Activated CD4-positive, alpha-beta memory T cell treated with anti-CD3 and anti-CD28 coated beads for 36 hours (primary cell): ENCODE data around the gene KLHL26. TPM values are rescaled to one million over a fixed set of nuclear protein-coding genes. Genes with fewer than 3 reads are reported as not detected.
A peak's percentile ranks its signal among the peaks of the same experiment; 100 is the strongest.
"Not testable (repeated sequence)": the region's sequence is repeated elsewhere in the genome, so short reads cannot be mapped to it uniquely, and the experiment has no call there.

Experiments
- CTCF ChIA-PET: fragments of 350-600 bp; sonication (Branson Sonifier 250); formaldehyde crosslinking; loops from one replicate; lab custom pipeline; 2021; ENCODE audit warnings: antibody characterized with exemption, inconsistent platforms; lab: Charles Lee
- POLR2A ChIA-PET: fragments of 350-600 bp; sonication (Branson Sonifier 250); formaldehyde crosslinking; loops from one replicate; lab custom pipeline; 2021; ENCODE audit warnings: antibody characterized with exemption; lab: Charles Lee
- DNase-seq: peaks from one replicate; pipeline ENCODE4 v3.0.0-alpha.2; 2020
- H3K27ac Mint-ChIP-seq: one replicate; pipeline ENCODE4 v1.8.0; 2021; ENCODE audit warnings: mixed read lengths
- H3K27me3 Mint-ChIP-seq: one replicate; pipeline ENCODE4 v1.8.0; 2021; ENCODE audit warnings: mixed read lengths
- H3K36me3 Mint-ChIP-seq: one replicate; pipeline ENCODE4 v1.8.0; 2021; ENCODE audit warnings: mixed read lengths
- H3K4me1 Mint-ChIP-seq: one replicate; pipeline ENCODE4 v1.8.0; 2021; ENCODE audit warnings: low read depth, mixed read lengths
- H3K4me3 Mint-ChIP-seq: one replicate; pipeline ENCODE4 v1.8.0; 2021; ENCODE audit warnings: mild to moderate bottlenecking, mixed read lengths
- H3K9me3 Mint-ChIP-seq: one replicate; pipeline ENCODE4 v1.8.0; 2021; ENCODE audit warnings: mixed read lengths
- intact Hi-C: fragments of 100-400 bp; cut with micrococcal nuclease; formaldehyde crosslinking; loops from one replicate; pipeline ENCODE4 v1.15.1; 2023
- total RNA-seq, 2 experiments: library from RNA; stranded (reverse); gene quantifications; one replicate each; pipeline ENCODE4 v1.2.3, GENCODE V29; 2021

Gene KLHL26
- total RNA-seq, 2 experiments from 2014 or later, result 10.7 to 11.0 TPM

GRCh38 chr19:18675779-18676178 lies 39.0 kb downstream of the KLHL26 start:
- peak; percentile 40 for DNase-seq
- intact Hi-C loops, result loop anchor here (5.0 kb wide), 1 partner anchor 83 kb away; no protein-coding TSS in a partner anchor
- H3K9me3 Mint-ChIP-seq, result no peaks in the 10 kb centered on the region
- H3K4me1 Mint-ChIP-seq, result no peaks in the 10 kb centered on the region
- ChIA-PET CTCF (interaction anchor here (0.7 to 1.2 kb wide), 2 partner anchors 9 to 81 kb away, joined by 3 to 7 read pairs; no protein-coding TSS in a partner anchor), POLR2A (no interaction called here)
- no peak overlapping the region for H3K4me3 Mint-ChIP-seq
- peaks cover 2% of the 10 kb centered on the region for H3K27me3 Mint-ChIP-seq
- no peaks in the 10 kb centered on the region for H3K36me3 Mint-ChIP-seq
- no peak overlapping the region for H3K27ac Mint-ChIP-seq

GRCh38 chr19:18676692-18677091 lies 39.9 kb downstream of the KLHL26 start:
- H3K36me3 Mint-ChIP-seq, result no peaks in the 10 kb centered on the region
- POLR2A ChIA-PET, result no interaction called here
- intact Hi-C loops, result loop anchor here (5.0 kb wide), 1 partner anchor 84 kb away; no protein-coding TSS in a partner anchor

GRCh38 chr19:18677156-18677555 lies 40.3 kb downstream of the KLHL26 start:
- no peaks in the 10 kb centered on the region for H3K4me1 Mint-ChIP-seq
- no peaks in the 10 kb centered on the region for H3K9me3 Mint-ChIP-seq
- no peak overlapping the region for H3K27ac Mint-ChIP-seq
- POLR2A ChIA-PET, result no interaction called here
- intact Hi-C loops, result loop anchor here (5.0 kb wide), 1 partner anchor 85 kb away; no protein-coding TSS in a partner anchor
- no peak overlapping the region for H3K4me3 Mint-ChIP-seq
- DNase-seq, result no peak
- CTCF ChIA-PET, result interaction anchor here (0.9 to 1.2 kb wide), 2 partner anchors 82 to 157 kb away, joined by 3 to 7 read pairs; no protein-coding TSS in a partner anchor
- peaks cover 2% of the 10 kb centered on the region for H3K27me3 Mint-ChIP-seq
- H3K36me3 Mint-ChIP-seq, result no peaks in the 10 kb centered on the region

More at GRCh38 chr19:18676692-18677091, 39.9 kb downstream of the KLHL26 start:
- Mint-ChIP-seq H3K27ac (no peak overlapping the region), H3K4me1 (no peaks in the 10 kb centered on the region), H3K9me3 (no peaks in the 10 kb centered on the region), H3K4me3 (no peak overlapping the region), H3K27me3 (peaks cover 2% of the 10 kb centered on the region)
- no peak for DNase-seq
- CTCF ChIA-PET, result interaction anchor here (0.9 to 1.2 kb wide), 2 partner anchors 82 to 157 kb away, joined by 3 to 7 read pairs; no protein-coding TSS in a partner anchor

GRCh38 chr19:18680148-18680547 lies 43.3 kb downstream of the KLHL26 start:
- not testable (repeated sequence) for H3K27me3 Mint-ChIP-seq, H3K27ac Mint-ChIP-seq, H3K4me3 Mint-ChIP-seq, H3K9me3 Mint-ChIP-seq, DNase-seq, H3K36me3 Mint-ChIP-seq
- H3K4me1 Mint-ChIP-seq, result peaks cover 12% of the 10 kb centered on the region
- intact Hi-C loops, result loop anchor here (5.0 kb wide), 1 partner anchor 152 kb away; the partner anchor contains the start of gene UPF1
- ChIA-PET POLR2A (interaction anchor here (0.6 kb wide), 1 partner anchor 121 kb away, joined by 3 read pairs; no protein-coding TSS in a partner anchor), CTCF (interaction anchor here (1.2 to 1.7 kb wide), 2 partner anchors 152 to 167 kb away, joined by 3 to 4 read pairs; no protein-coding TSS in a partner anchor)

GRCh38 chr19:18682807-18683108 lies 45.9 kb downstream of the KLHL26 start:
- CTCF ChIA-PET, result interaction anchor here (1.5 kb wide), 1 partner anchor 89 kb away, joined by 5 read pairs; no protein-coding TSS in a partner anchor
- Mint-ChIP-seq H3K9me3 (no peaks in the 10 kb centered on the region), H3K4me3 (peak overlapping the region; percentile 76), H3K4me1 (peaks cover 17% of the 10 kb centered on the region), H3K27ac (no peak overlapping the region), H3K27me3 (no peaks in the 10 kb centered on the region), H3K36me3 (no peaks in the 10 kb centered on the region)
- intact Hi-C loops, result loop anchor here (1.0 to 5.0 kb wide), 2 partner anchors 46 to 150 kb away; partner anchors contain the start of gene UPF1
- POLR2A ChIA-PET, result interaction anchor here (0.5 to 1.4 kb wide), 3 partner anchors 138 to 229 kb away, joined by 3 to 4 read pairs (median 3); no protein-coding TSS in a partner anchor
- no peak for DNase-seq

GRCh38 chr19:18683109-18683957 lies 46.5 kb downstream of the KLHL26 start, which contains the start of gene CRTC1:
CRTC1 (plus strand) TSS chr19:18683680; CDS start chr19:18683703, 23 bp downstream.
- H3K4me3 Mint-ChIP-seq, result peak within 1 kb of the TSS; percentile 87
- ChIA-PET CTCF (interaction anchor here (1.2 to 1.5 kb wide), 2 partner anchors 89 to 183 kb away, joined by 3 to 5 read pairs; no protein-coding TSS in a partner anchor), POLR2A (interaction anchor here (0.5 to 1.4 kb wide), 3 partner anchors 139 to 230 kb away, joined by 3 to 4 read pairs (median 3); no protein-coding TSS in a partner anchor)
- no peaks in the 10 kb centered on the region for H3K9me3 Mint-ChIP-seq
- no peaks in the 10 kb centered on the region for H3K27me3 Mint-ChIP-seq
- no peaks in the 10 kb centered on the region for H3K36me3 Mint-ChIP-seq
- H3K4me1 Mint-ChIP-seq, result peaks cover 17% of the 10 kb centered on the region
- intact Hi-C loops, result loop anchor here (1.0 to 5.0 kb wide), 2 partner anchors 47 to 149 kb away; partner anchors contain the start of gene UPF1
- peak; percentile 94 for DNase-seq
- H3K27ac Mint-ChIP-seq, result peak within 1 kb of the TSS; percentile 88

GRCh38 chr19:18683958-18684641 lies 47.3 kb downstream of the KLHL26 start:
- Mint-ChIP-seq H3K36me3 (no peaks in the 10 kb centered on the region), H3K9me3 (no peaks in the 10 kb centered on the region), H3K27me3 (no peaks in the 10 kb centered on the region), H3K4me3 (peak overlapping the region; percentile 62), H3K4me1 (peaks cover 17% of the 10 kb centered on the region), H3K27ac (no peak overlapping the region)
- DNase-seq, result no peak
- CTCF ChIA-PET, result interaction anchor here (1.2 kb wide), 1 partner anchor 182 kb away, joined by 3 read pairs; no protein-coding TSS in a partner anchor
- intact Hi-C loops, result loop anchor here (1.0 to 5.0 kb wide), 2 partner anchors 48 to 148 kb away; partner anchors contain the start of gene UPF1
- POLR2A ChIA-PET, result no interaction called here

- Mint-ChIP-seq H3K9me3 (no peaks in the 10 kb centered on the region), H3K27me3 (no peaks in the 10 kb centered on the region), H3K4me1 (peaks cover 17% of the 10 kb centered on the region), H3K4me3 (peak overlapping the region; percentile 50), H3K27ac (no peak overlapping the region), H3K36me3 (no peaks in the 10 kb centered on the region)
- ChIA-PET CTCF (interaction anchor here (0.9 to 1.2 kb wide), 2 partner anchors 8 to 182 kb away, joined by 3 read pairs; no protein-coding TSS in a partner anchor), POLR2A (no interaction called here)
- no peak for DNase-seq
- intact Hi-C loops, result loop anchor here (5.0 kb wide), 1 partner anchor 148 kb away; the partner anchor contains the start of gene UPF1
Observed at GRCh38 chr19:18684642-18684993, 47.8 kb downstream of the KLHL26 start.

- CTCF ChIA-PET, result interaction anchor here (0.9 kb wide), 1 partner anchor 10 kb away, joined by 3 read pairs; no protein-coding TSS in a partner anchor
- H3K27ac Mint-ChIP-seq, result no peak overlapping the region
- POLR2A ChIA-PET, result no interaction called here
- H3K36me3 Mint-ChIP-seq, result no peaks in the 10 kb centered on the region
- peaks cover 17% of the 10 kb centered on the region for H3K4me1 Mint-ChIP-seq
- DNase-seq, result no peak
- H3K4me3 Mint-ChIP-seq, result no peak overlapping the region
- intact Hi-C loops, result no loop called here
- no peaks in the 10 kb centered on the region for H3K27me3 Mint-ChIP-seq
- no peaks in the 10 kb centered on the region for H3K9me3 Mint-ChIP-seq
Observed at GRCh38 chr19:18685597-18686190, 48.9 kb downstream of the KLHL26 start.

- Mint-ChIP-seq H3K9me3 (no peaks in the 10 kb centered on the region), H3K36me3 (no peaks in the 10 kb centered on the region), H3K27ac (no peak overlapping the region), H3K4me3 (no peak overlapping the region), H3K4me1 (peaks cover 13% of the 10 kb centered on the region), H3K27me3 (no peaks in the 10 kb centered on the region)
- POLR2A ChIA-PET, result no interaction called here
- CTCF ChIA-PET, result no interaction called here
- DNase-seq, result no peak
- intact Hi-C loops, result no loop called here
Observed at GRCh38 chr19:18687740-18688465, 51.1 kb downstream of the KLHL26 start.
